Gastrocnemius medialis (tissue), 4 donors: ENCODE measurements around the gene KIF4A. TPM values are rescaled to one million over a fixed set of nuclear protein-coding genes. Genes with fewer than 3 reads are reported as not detected.
"Not testable (repeated sequence)": the region's sequence is repeated elsewhere in the genome, so short reads cannot be mapped to it uniquely, and the experiment has no call there.

ENCODE experiments used
- ATAC-seq, 2 donors: fragments of 150-250 bp; one replicate each; pipeline ENCODE4 v1.9.1; 2016
- DNase-seq, 2 donors: peaks; one replicate each; pipeline ENCODE4 v3.0.0-alpha.2; 2019
- H3K27ac ChIP-seq, 4 donors: fragments of 200-600 bp; sonication (generic); 1 replicate in 1 of 4; 2 replicates in 3 of 4; pipeline ENCODE4 v1.5.1; 2016 to 2018; ENCODE audit warnings: mild to moderate bottlenecking in 2 of 4, moderate library complexity in 1 of 4
- H3K27me3 ChIP-seq, 3 donors: fragments of 200-600 bp; sonication (generic) in 2 of 3; 1 replicate in 1 of 3; 2 replicates in 2 of 3; pipeline versions ENCODE4 v1.5.1 to v1.6.0; 2016 to 2019; ENCODE audit warnings: mild to moderate bottlenecking in 1 of 3, moderate library complexity in 1 of 3
- H3K36me3 ChIP-seq, 2 donors: fragments of 200-600 bp; sonication (generic) in 1 of 2; one replicate each; pipeline ENCODE4 v1.5.1; 2017 to 2018
- H3K4me1 ChIP-seq, 2 donors: fragments of 200-600 bp; sonication (generic) in 1 of 2; one replicate each; pipeline ENCODE4 v1.5.1; 2016 to 2017; ENCODE audit warnings: mild to moderate bottlenecking in 2 of 2
- H3K4me3 ChIP-seq, 4 donors: fragments of 200-600 bp; sonication (generic) in 3 of 4; 1 replicate in 1 of 4; 2 replicates in 3 of 4; pipeline ENCODE4 v1.5.1; 2016 to 2019; ENCODE audit warnings: mild to moderate bottlenecking in 2 of 4
- H3K9me3 ChIP-seq, 3 donors: fragments of 200-600 bp; sonication (generic) in 2 of 3; 1 replicate in 1 of 3; 2 replicates in 2 of 3; pipeline ENCODE4 v1.5.1; 2016 to 2019
- CTCF ChIP-seq, 5 experiments: fragments of 450-650 bp in 3 of 5; fragments of 200-600 bp in 2 of 5; sonication (generic) in 2 of 5; IDR thresholded peaks in 4 of 5; conservative IDR thresholded peaks in 1 of 5; 1 replicate in 4 of 5; 2 replicates in 1 of 5; pipeline ENCODE4 v1.5.1; 2016 to 2019; ENCODE audit warnings: antibody characterized with exemption in 5 of 5, mild to moderate bottlenecking in 3 of 5, moderate library complexity in 3 of 5
- POLR2A ChIP-seq, 2 donors: fragments of 450-650 bp; IDR thresholded peaks; one replicate each; pipeline ENCODE4 v1.6.1; 2017; ENCODE audit warnings: antibody characterized with exemption in 2 of 2, mild to moderate bottlenecking in 2 of 2, moderate library complexity in 2 of 2
- in situ Hi-C, 4 donors: fragments of 200-750 bp; cut with MboI; loops; one replicate each; pipeline versions ENCODE4 v1.15.0 to v1.8.0; 2017; ENCODE audit warnings: low sequenced_read_pairs in 4 of 4
- intact Hi-C: fragments of 100-400 bp; cut with DNase I; formaldehyde crosslinking; loops from one replicate; pipeline ENCODE4 v1.15.1; 2023; ENCODE audit warnings: low total_unique reads
- total RNA-seq, 4 donors: library from RNA; depleted of rRNA; stranded (reverse); fragments of >200 nt; gene quantifications; one replicate each; pipeline versions ENCODE4 v1.1.0 to v1.2.3, GENCODE V29; 2016

KIF4A gene
- total RNA-seq, 4 donors from 2014 or later = 0.07 to 0.09 TPM; not detected in 2

GRCh38 chrX:70268034-70268433, 21.9 kb upstream of the KIF4A start, which contains the start of gene ARR3:
Gene ARR3 (plus strand): TSS chrX:70268334. CDS start chrX:70269386, 1,052 bp downstream.
- no peak within 1 kb of the TSS for H3K4me3 ChIP-seq
- in situ Hi-C loops (no loop called here), intact Hi-C loops (no loop called here)
- no peak for TF ChIP-seq POLR2A (IDR thresholded peaks at IDR 0.05)
- TF ChIP-seq CTCF (IDR thresholded peaks at IDR 0.05 in 4 of 5, conservative IDR thresholded peaks at IDR 0.05 in 1 of 5) = no peak
- H3K27me3 ChIP-seq = no peaks in the 10 kb centered on the region
- no peaks in the 10 kb centered on the region for H3K4me1 ChIP-seq
- no peak within 1 kb of the TSS for H3K27ac ChIP-seq
- H3K9me3 ChIP-seq = no peaks in the 10 kb centered on the region
- no peak for DNase-seq
- H3K36me3 ChIP-seq = no peaks in the 10 kb centered on the region
- no peak for ATAC-seq

GRCh38 chrX:70274029-70274428, 15.9 kb upstream of the KIF4A start:
- in situ Hi-C loops, H3K27me3 ChIP-seq, DNase-seq, H3K36me3 ChIP-seq, intact Hi-C loops, H3K4me1 ChIP-seq, H3K9me3 ChIP-seq, H3K4me3 ChIP-seq, ATAC-seq, H3K27ac ChIP-seq: not testable (repeated sequence)

GRCh38 chrX:70279081-70279480, 10.8 kb upstream of the KIF4A start:
- Histone ChIP-seq H3K4me3 (no peak overlapping the region), H3K9me3 (no peaks in the 10 kb centered on the region), H3K27ac (no peak overlapping the region), H3K27me3 (no peaks in the 10 kb centered on the region), H3K4me1 (no peaks in the 10 kb centered on the region), H3K36me3 (no peaks in the 10 kb centered on the region)
- intact Hi-C loops = no loop called here
- TF ChIP-seq POLR2A (IDR thresholded peaks at IDR 0.05) (no peak), CTCF (IDR thresholded peaks at IDR 0.05 in 4 of 5, conservative IDR thresholded peaks at IDR 0.05 in 1 of 5) (no peak)
- DNase-seq (no peak), ATAC-seq (no peak)
- in situ Hi-C loops = no loop called here

GRCh38 chrX:70280573-70280972, 9.3 kb upstream of the KIF4A start:
- in situ Hi-C loops (no loop called here), intact Hi-C loops (no loop called here)
- Histone ChIP-seq H3K9me3 (no peaks in the 10 kb centered on the region), H3K36me3 (no peaks in the 10 kb centered on the region), H3K27ac (no peak overlapping the region), H3K4me3 (no peak overlapping the region), H3K4me1 (no peaks in the 10 kb centered on the region), H3K27me3 (no peaks in the 10 kb centered on the region)
- no peak for ATAC-seq
- no peak for DNase-seq
- TF ChIP-seq POLR2A (IDR thresholded peaks at IDR 0.05) (no peak), CTCF (IDR thresholded peaks at IDR 0.05 in 4 of 5, conservative IDR thresholded peaks at IDR 0.05 in 1 of 5) (no peak)

- Histone ChIP-seq H3K4me3 (no peak within 1 kb of the TSS), H3K27ac (no peak within 1 kb of the TSS), H3K36me3 (no peaks in the 10 kb centered on the region), H3K27me3 (no peaks in the 10 kb centered on the region), H3K9me3 (no peaks in the 10 kb centered on the region), H3K4me1 (no peaks in the 10 kb centered on the region)
- DNase-seq (no peak), ATAC-seq (no peak)
- TF ChIP-seq CTCF (IDR thresholded peaks at IDR 0.05 in 4 of 5, conservative IDR thresholded peaks at IDR 0.05 in 1 of 5) (no peak), POLR2A (IDR thresholded peaks at IDR 0.05) (no peak)
- in situ Hi-C loops (no loop called here), intact Hi-C loops (no loop called here)
These were observed 8.0 kb upstream of the KIF4A start, which contains the start of gene RAB41 for GRCh38 chrX:70281951-70282350. Gene RAB41 (plus strand): TSS chrX:70282172. CDS start chrX:70282218, 46 bp downstream.
